ENCODE measurements around the gene SNRPD3. TPM values are rescaled to one million over a fixed set of nuclear protein-coding genes. Genes with fewer than 3 reads are reported as not detected.

The SNRPD3 gene
- polyA plus RNA-seq, 1 of the 3 experiments (the other 2 are of a cell fraction), result 177 TPM

GRCh38 chr22:24526191-24526590 is 29.6 kb upstream of the SNRPD3 start:
- H3K79me2 ChIP-seq (ENCODE audit: insufficient read depth), result no peaks in the 10 kb centered on the region
- no peaks in the 10 kb centered on the region for H4K20me1 ChIP-seq (ENCODE audit: insufficient read depth)
- no peaks in the 10 kb centered on the region for H3K27me3 ChIP-seq (ENCODE audit: insufficient read depth)
- DNase-seq, result no peak
- H3K4me1 ChIP-seq (ENCODE audit: control insufficient read depth in 1 of 2, insufficient read depth in 2 of 2, low read depth in 1 of 2, low read length in 1 of 2), result peaks cover 10 to 47% of the 10 kb centered on the region in 2 experiments; a peak in 2 of 4 replicates
- H2AFZ ChIP-seq (ENCODE audit: low read depth), result no peak overlapping the region
- no peak overlapping the region for H3K4me2 ChIP-seq
- H3K9ac ChIP-seq, result no peak overlapping the region
- no peaks in the 10 kb centered on the region for H3F3A ChIP-seq (replicated peaks; ENCODE audit: insufficient read depth)
- ChIA-PET CTCF (interaction anchor here (0.6 to 5.4 kb wide), 26 partner anchors 9 to 351 kb away, joined by 3 to 59 read pairs (median 3); no protein-coding TSS in a partner anchor), POLR2A (no interaction called here)
- TF ChIP-seq PBX3 (IDR thresholded peaks at IDR 0.05) (no peak), USF2 (IDR thresholded peaks at IDR 0.05; ENCODE audit: borderline replicate concordance, low read depth, low read length) (no peak), ELF1 (IDR thresholded peaks at IDR 0.05) (no peak), RFX5 (IDR thresholded peaks at IDR 0.05; ENCODE audit: low read length) (no peak), IRF3 (IDR thresholded peaks at IDR 0.05; ENCODE audit: low read depth, low read length) (no peak), NRF1 (IDR thresholded peaks at IDR 0.05; ENCODE audit: low read depth, low read length) (no peak)
- H3K36me3 ChIP-seq (replicated peaks in 1 of 2; ENCODE audit: control insufficient read depth in 1 of 2, insufficient read depth in 2 of 2, low read length in 1 of 2), result no peaks in the 10 kb centered on the region
- no peaks in the 10 kb centered on the region for H3K9me3 ChIP-seq
- H3K27ac ChIP-seq (ENCODE audit: low read depth in 2 of 2, low read length in 1 of 2), result no peak overlapping the region
- no peak overlapping the region for H3K4me3 ChIP-seq (ENCODE audit: low read depth in 2 of 2, low read length in 1 of 2)
- WGBS (ENCODE audit: low lambda C conversion rate), result 40% methylated on average over 1 of the region's 2 CpGs
- H3K9me2 ChIP-seq, result no peaks in the 10 kb centered on the region

GRCh38 chr22:24529898-24530297 is 25.9 kb upstream of the SNRPD3 start:
- WGBS (ENCODE audit: low lambda C conversion rate), result 83% methylated on average over 2 of the region's 2 CpGs
- Histone ChIP-seq H3F3A (replicated peaks; ENCODE audit: insufficient read depth) (no peaks in the 10 kb centered on the region), H3K79me2 (ENCODE audit: insufficient read depth) (no peaks in the 10 kb centered on the region), H4K20me1 (ENCODE audit: insufficient read depth) (no peaks in the 10 kb centered on the region), H3K9me2 (no peaks in the 10 kb centered on the region), H3K27ac (ENCODE audit: low read depth in 2 of 2, low read length in 1 of 2) (no peak overlapping the region), H3K27me3 (ENCODE audit: insufficient read depth) (no peaks in the 10 kb centered on the region), H3K4me2 (no peak overlapping the region), H3K4me1 (ENCODE audit: control insufficient read depth in 1 of 2, insufficient read depth in 2 of 2, low read depth in 1 of 2, low read length in 1 of 2) (peaks cover 0 to 11% of the 10 kb centered on the region in 2 experiments; a peak in 1 of 4 replicates), H3K9ac (no peak overlapping the region), H2AFZ (ENCODE audit: low read depth) (no peak overlapping the region), H3K9me3 (no peaks in the 10 kb centered on the region), H3K36me3 (replicated peaks in 1 of 2; ENCODE audit: control insufficient read depth in 1 of 2, insufficient read depth in 2 of 2, low read length in 1 of 2) (no peaks in the 10 kb centered on the region), H3K4me3 (ENCODE audit: low read depth in 2 of 2, low read length in 1 of 2) (no peak overlapping the region)
- DNase-seq, result no peak
- ChIA-PET CTCF (interaction anchor here (1.4 to 2.1 kb wide), 3 partner anchors 15 to 340 kb away, joined by 3 to 6 read pairs (median 4); no protein-coding TSS in a partner anchor), POLR2A (interaction anchor here (0.7 kb wide), 1 partner anchor 15 kb away, joined by 3 read pairs; no protein-coding TSS in a partner anchor)
- TF ChIP-seq MEF2A (IDR thresholded peaks at IDR 0.05; ENCODE audit: borderline replicate concordance, low read depth) (no peak), SIN3A (IDR thresholded peaks at IDR 0.05; ENCODE audit: borderline replicate concordance, low read depth, low read length) (no peak), GATA2 (CRISPR knock-in tag; IDR thresholded peaks at IDR 0.05) (no peak), REST (IDR thresholded peaks at IDR 0.05; ENCODE audit: low read depth, low read length) (no peak), FOXM1 (IDR thresholded peaks at IDR 0.05; ENCODE audit: low read depth) (no peak), SMC3 (IDR thresholded peaks at IDR 0.05; ENCODE audit: low read depth, low read length) (no peak), EZH2phosphoT487 (IDR thresholded peaks at IDR 0.05; ENCODE audit: borderline replicate concordance, low read depth) (no peak), FOSL2 (IDR thresholded peaks at IDR 0.05; ENCODE audit: borderline replicate concordance, low read depth) (no peak), NFIC (IDR thresholded peaks at IDR 0.05; ENCODE audit: borderline replicate concordance) (no peak), FOXJ3 (CRISPR knock-in tag; IDR thresholded peaks at IDR 0.05) (no peak), POLR2AphosphoS5 (IDR thresholded peaks at IDR 0.05; ENCODE audit: low read depth, low read length) (no peak), TCF12 (IDR thresholded peaks at IDR 0.05) (no peak), ZBTB33 (IDR thresholded peaks at IDR 0.05; ENCODE audit: borderline replicate concordance, low read depth) (no peak), YY1 (IDR thresholded peaks at IDR 0.05; ENCODE audit: low read depth) (no peak)
